Measurements from ENCODE around the gene LTBR.

The LTBR gene

GRCh38 chr12:6430124-6430989 is 46.4 kb downstream of the LTBR start:
- peak; percentile 76 for DNase-seq

DNA sequence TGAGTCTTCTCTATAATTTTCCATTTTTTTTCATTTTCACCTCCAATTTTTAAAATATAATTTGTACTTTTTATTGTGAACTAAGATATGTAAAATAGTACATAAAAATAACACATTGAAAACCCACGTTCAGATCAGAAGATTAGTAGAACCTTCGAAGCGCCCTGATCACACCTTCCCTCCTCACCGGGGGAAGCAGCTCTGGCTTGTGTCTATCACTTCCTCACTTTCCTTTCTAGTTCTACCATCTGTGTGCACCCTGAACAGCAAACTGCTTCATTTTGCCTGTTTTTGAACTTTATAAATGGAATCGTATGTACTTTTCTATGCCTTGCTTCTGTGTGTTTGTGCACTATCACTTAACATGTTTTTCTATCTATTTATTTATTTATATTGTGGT is 49.0 kb downstream of the LTBR start:
- peak; percentile 54 for DNase-seq

GRCh38 chr12:6434205-6435140 is 50.5 kb downstream of the LTBR start:
- DNase-seq, result peak; percentile 77

DNA sequence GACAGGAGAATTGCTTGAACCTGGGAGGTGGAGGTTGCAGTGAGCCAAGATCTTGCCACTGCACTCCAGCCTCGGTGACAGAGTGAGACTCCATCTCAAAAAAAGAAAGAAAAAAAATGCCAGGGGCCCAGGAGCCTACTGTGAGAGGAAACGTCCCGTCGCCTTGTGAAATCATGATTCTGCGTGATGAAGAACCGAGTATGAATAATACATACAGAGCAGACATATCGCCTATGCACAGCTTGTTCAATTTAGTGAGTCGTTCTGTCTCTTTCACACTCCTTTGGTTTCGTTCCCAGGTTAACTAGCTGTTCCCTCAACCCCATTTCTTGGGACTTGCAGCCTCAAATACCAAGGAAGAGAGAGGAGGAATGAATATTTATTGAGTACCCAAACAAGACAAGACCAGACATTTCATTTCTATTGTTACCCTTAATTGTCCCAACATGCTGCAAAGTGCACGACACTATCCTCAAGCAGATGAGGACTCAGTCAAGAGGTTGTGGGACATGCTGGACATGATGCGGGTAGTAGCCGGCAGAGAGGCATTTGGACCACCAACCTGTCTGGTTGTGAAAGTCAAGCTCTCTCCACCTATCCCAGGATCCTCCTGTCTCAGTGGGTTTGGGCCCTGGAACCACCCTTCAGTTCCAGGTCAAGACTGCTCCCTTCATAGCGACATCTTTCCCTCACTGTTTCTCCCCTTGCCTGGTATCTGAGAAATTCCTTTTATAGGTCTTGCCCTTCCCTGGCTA is 52.2 kb downstream of the LTBR start:
- peak; percentile 54 for DNase-seq

- no peak for DNase-seq
These were observed 53.6 kb downstream of the LTBR start for GRCh38 chr12:6437586-6437985.

- peak; percentile 55 for DNase-seq
These were observed 54.4 kb downstream of the LTBR start for GRCh38 chr12:6438345-6438744.

GRCh38 chr12:6440391-6440790 is 56.4 kb downstream of the LTBR start:
- DNase-seq, result no peak

Measured in activated CD8-positive, alpha-beta memory T cell treated with anti-CD3 and anti-CD28 coated beads for 24 hours (primary cell).